Inflammatory macrophage treated with lipopolysaccharide for 4 hours (primary cell): ENCODE measurements around the gene UBE2Q1.

Source experiments
- DNase-seq: peaks from one replicate; pipeline ENCODE4 v3.0.0-alpha.2; 2020

The UBE2Q1 gene

GRCh38 chr1:154575951-154576566, 17.6 kb upstream of the UBE2Q1 start:
- DNase-seq = no peak

GRCh38 chr1:154575147-154575927, 16.9 kb upstream of the UBE2Q1 start:
- no peak for DNase-seq

GRCh38 chr1:154574716-154575115, 16.3 kb upstream of the UBE2Q1 start:
- no peak for DNase-seq

GRCh38 chr1:154573168-154573510, 14.7 kb upstream of the UBE2Q1 start:
- no peak for DNase-seq

DNA sequence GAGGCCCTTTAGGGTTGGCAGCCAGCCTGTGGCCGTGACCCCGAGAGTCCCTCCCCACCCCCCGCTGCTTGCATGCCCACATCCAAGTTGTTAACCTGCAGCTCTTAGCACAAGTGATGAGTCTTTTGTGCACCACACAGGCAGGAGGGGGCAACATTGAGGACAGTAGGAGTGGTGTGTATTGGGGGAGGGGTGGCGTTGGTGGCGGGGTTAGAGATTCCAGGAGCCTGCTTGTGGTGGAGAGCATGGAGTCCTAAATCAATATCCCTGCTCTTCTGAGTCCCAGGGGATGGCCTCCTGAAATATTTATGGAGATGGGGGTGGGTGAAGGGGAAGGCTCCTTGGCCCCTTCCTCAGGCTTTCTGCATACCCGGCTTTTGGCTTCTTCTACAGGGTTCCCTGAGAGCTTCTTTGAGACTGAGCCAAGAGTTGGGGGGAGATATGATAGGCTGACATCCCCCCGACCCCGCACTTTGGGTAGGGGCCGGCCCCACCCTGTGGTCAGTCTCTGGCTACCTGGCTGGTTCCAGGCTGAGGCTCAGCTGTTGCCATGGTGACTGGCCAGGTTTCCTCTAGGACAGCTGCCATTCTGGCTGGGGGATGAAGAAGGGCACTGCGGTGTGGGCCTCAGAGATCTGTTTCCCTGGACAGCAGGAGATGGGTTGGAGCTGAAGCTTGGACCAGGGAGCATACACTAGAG, 14.2 kb upstream of the UBE2Q1 start:
- no peak for DNase-seq

- DNase-seq = no peak
Measured at GRCh38 chr1:154571964-154572288, 13.5 kb upstream of the UBE2Q1 start.

GRCh38 chr1:154571244-154571963, 12.9 kb upstream of the UBE2Q1 start:
- no peak for DNase-seq

- DNase-seq = no peak
Measured at GRCh38 chr1:154568157-154568815, 9.8 kb upstream of the UBE2Q1 start.

GRCh38 chr1:154567386-154568156, 9.1 kb upstream of the UBE2Q1 start, which contains the start of gene CHRNB2:
Gene CHRNB2 (plus strand): TSS chr1:154567778. CDS start chr1:154568045, 267 bp downstream.
- peak; percentile 40 for DNase-seq

GRCh38 chr1:154565876-154566275, 7.4 kb upstream of the UBE2Q1 start:
- DNase-seq = no peak

DNA sequence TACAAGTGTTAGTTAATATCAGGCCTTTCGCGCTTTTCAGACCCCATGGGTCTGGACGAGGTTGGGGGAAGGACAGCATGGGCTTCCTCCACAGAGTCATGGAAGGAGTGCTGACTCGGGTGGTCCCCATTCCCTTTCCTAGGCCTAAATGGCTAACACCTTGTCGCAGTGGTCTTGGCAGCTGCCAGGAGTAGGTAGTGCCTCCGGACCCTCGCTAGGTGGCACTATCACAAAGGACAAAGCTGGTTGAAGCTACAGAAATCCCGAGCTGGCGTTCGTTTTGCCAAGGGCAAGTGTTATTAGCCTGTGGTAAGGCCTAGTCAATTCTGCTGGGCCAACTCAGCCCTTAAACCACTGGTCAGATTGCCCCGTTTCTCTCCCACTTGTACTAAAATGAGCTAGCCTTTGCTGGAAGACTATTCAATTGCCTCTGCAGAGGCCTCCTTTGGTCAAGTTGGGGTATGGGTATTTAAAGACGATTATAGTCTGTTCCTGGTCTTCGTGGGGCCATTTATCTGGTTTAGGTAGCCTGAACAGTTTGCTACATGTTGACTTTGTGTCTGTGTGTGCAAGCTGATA, 1.1 kb upstream of the UBE2Q1 start:
- DNase-seq = peak; percentile 86

DNA sequence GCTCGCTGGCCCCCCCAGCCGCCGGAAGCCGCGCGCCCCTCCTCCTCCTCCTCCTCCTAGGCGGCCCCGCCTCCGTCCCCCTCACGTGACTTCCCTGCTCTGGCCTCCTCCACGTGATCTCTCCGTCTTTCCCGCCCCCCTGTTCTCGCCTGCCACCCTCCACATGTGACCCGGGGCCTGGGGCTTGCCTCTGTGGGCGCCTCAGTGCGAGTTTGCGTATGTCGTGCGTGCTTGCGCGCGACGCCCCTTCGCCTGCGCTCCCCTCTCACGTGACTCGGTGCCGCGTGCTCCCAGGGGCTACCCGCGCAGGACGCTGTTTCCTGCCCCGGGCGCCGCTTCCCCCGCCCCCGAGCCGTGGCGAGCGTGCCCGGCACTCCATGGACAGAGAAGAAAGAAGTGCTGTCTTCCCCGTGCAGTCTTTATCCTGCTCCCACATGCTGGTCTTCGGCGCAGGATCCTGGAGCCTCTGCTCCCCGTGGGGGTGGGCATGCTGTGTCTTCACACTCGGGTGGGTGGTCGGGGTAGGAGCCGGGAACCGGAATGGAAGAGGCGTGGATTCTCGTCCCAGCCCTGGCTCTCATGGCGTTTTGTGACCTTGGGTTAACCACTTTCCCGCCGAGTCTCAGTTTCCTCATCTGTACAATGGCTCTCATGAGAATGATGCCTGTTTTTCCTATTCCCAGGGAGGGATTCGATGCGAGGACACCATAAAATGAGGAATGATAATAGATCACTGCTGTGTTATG, 431 bp upstream of the UBE2Q1 start:
- peak; percentile 98 for DNase-seq

DNA sequence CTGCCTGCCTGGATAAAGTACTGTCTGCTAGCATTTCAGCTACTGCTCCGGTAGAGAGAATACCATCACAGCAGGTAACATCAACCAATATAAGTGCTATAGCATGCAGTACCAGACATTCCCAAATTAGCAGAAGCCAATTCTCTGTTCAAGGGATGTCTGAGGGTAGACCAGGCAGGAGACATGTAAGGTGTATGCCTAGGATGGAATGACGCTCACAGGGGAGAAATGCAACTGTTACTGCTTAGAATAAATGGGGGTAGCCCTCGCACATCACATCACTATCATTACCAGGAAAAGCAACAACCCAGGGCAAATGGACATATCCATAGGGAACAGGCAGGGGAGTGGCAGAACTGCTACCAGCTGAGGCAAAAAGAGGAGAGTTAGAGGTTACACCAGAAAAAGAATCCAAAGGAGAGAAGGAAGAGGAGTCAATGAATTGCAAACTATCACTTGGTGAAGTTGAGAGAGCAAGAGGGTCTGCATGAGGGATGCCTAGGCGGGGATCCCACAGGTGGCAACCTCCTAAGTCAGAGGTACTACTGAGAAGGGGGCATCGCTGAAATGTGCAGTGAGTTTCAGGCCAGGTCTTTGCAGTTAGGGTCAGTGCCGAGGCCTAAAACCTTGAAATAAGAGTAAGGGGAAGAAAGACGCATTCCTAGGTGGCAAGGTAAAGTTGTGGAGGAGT, 1.1 kb downstream of the UBE2Q1 start:
- no peak for DNase-seq

- DNase-seq = no peak
Measured at GRCh38 chr1:154556422-154556821, 2.0 kb downstream of the UBE2Q1 start.

- DNase-seq = no peak
Measured at GRCh38 chr1:154553056-154554030, 5.1 kb downstream of the UBE2Q1 start.

DNA sequence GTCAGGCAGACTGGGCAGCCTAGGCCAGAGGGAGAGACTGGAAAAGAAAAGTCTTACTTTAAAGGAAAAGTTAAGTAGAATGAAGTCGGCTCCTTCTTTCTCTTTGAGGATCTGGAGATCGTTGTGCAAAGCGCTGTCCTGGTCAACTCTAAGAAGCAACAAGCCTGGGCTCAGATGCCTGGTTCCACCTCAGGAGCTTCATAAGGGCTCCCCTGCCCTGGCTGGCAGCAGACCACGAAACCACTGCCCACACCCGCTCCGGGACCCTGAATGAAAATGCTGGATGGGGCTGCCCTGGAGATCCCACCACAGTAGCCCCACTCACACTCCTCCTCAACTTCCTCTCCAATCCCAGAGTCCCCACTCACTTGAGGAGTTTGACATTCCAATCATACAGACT, 6.4 kb downstream of the UBE2Q1 start:
- DNase-seq = no peak

DNA sequence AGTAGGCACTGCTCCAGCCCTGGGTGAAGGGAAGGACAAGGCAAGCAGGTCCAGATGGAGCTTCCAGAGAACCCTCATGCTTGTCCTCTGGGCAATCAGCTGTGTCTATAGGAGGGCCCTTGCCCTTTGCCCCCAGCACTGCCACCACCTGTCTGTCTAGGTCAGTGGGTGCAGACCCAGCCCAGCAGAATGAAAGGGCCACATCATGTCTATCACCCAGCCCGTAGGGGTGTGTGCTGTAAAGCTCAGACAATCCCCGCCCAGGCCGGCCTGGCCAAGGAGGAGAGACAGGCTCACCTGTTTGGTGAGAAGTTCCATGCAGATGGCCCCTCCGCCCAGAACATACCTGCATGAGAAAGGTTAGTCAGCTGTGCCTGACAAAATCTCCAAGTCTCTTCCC, 7.0 kb downstream of the UBE2Q1 start:
- DNase-seq = no peak

DNA sequence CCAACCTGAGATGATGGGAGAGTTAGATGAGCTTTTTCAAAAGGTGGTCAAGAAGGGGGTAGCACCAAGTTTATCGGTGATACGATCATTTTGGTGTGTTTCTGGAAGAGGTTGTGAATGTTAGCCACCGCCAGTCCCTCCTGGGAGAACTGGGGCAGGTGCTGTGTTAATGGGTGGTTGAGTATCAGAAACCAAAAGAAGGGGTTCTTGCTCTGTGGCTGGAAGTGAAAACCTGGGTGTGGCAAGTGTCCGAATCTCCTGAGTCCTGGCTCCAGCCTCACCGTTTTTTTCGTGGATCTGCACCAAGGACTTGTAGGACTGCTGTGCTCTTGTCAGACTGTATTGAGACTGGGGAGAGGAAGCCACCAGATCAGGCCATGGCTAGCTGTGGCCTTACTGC, 7.8 kb downstream of the UBE2Q1 start:
- DNase-seq = no peak

- no peak for DNase-seq
Measured at GRCh38 chr1:154550070-154550469, 8.4 kb downstream of the UBE2Q1 start.
